HepG2 (cell line): ENCODE results near the gene MRPS2. TPM values are rescaled to one million over a fixed set of nuclear protein-coding genes. Genes with fewer than 3 reads are reported as not detected.
"Not testable (repeated sequence)": the region's sequence is repeated elsewhere in the genome, so short reads cannot be mapped to it uniquely, and the experiment has no call there.

ENCODE experiments used
- ATAC-seq: fragments of 200-7000 bp; cut with Tn5 transposase; 3 replicates; pipeline ENCODE4 v1.9.1; 2020; ENCODE audit warnings: mild to moderate bottlenecking, moderate library complexity
- BruUV-seq: library from RNA; stranded (reverse); fragments of 400-500 nt; replicated peaks from 2 replicates; lab custom pipeline; 2021; lab: Mats Ljungman, UMichigan
- CTCF ChIA-PET: fragments of 300-600 bp; formaldehyde crosslinking; extraction: SDS; loops from one replicate; lab custom pipeline; 2021; ENCODE audit warnings: low total read pairs, inconsistent platforms, low intra/inter-chr PET ratio; lab: Yijun Ruan, JAX
- POLR2A ChIA-PET: fragments of 350-600 bp; sonication (Branson Sonifier 250); formaldehyde crosslinking; loops from one replicate; lab custom pipeline; 2020; ENCODE audit warnings: antibody characterized with exemption, inconsistent platforms; lab: Yijun Ruan, JAX
- DNase-seq: peaks from one replicate; pipeline ENCODE4 v3.0.0-alpha.2; 2015; ENCODE audit warnings: low spot score
- FAIRE-seq: peaks from 3 replicates; lab custom pipeline; 2011; peaks lifted over from hg19 to GRCh38; lab: Jason Lieb, UNC
- H2AFZ ChIP-seq: one replicate; pipeline ENCODE4 v1.6.1; 2011; ENCODE audit warnings: low read length, inconsistent platforms
- H3K27ac ChIP-seq: fragments of 300-600 bp; 3 replicates; pipeline ENCODE4 v1.8.0; 2011; ENCODE audit warnings: mixed run types, mild to moderate bottlenecking, mixed read lengths, low read length, inconsistent platforms; ENCODE audit not compliant: insufficient read depth; ENCODE audit errors: extremely low read length
- H3K27me3 ChIP-seq, 2 experiments: fragments of 200-600 bp in 1 of 2; 2 replicates in 1 of 2; 3 replicates in 1 of 2; pipeline versions ENCODE4 v1.6.0 to v1.8.0; 2011; ENCODE audit warnings: low read length in 2 of 2, mild to moderate bottlenecking in 2 of 2, moderate library complexity in 2 of 2, inconsistent platforms in 1 of 2; ENCODE audit not compliant: insufficient read depth in 2 of 2, control insufficient read depth in 1 of 2
- H3K36me3 ChIP-seq, 2 experiments: fragments of 200-600 bp in 1 of 2; replicated peaks in 1 of 2; 2 replicates in 1 of 2; 3 replicates in 1 of 2; pipeline versions ENCODE4 v1.5.1 to v1.8.0; 2011; ENCODE audit warnings: low read length in 2 of 2, inconsistent platforms in 1 of 2; ENCODE audit not compliant: insufficient read depth in 2 of 2, control insufficient read depth in 1 of 2
- H3K4me1 ChIP-seq: 2 replicates; pipeline ENCODE4 v1.5.1; 2012; ENCODE audit warnings: low read length, inconsistent platforms; ENCODE audit not compliant: insufficient read depth
- H3K4me2 ChIP-seq: 2 replicates; pipeline ENCODE4 v1.6.0; 2011; ENCODE audit warnings: low read depth, low read length, inconsistent platforms
- H3K4me3 ChIP-seq, 3 experiments: fragments of 200-600 bp in 1 of 3; sonication (generic), shearing (Covaris generic) in 1 of 3; replicated peaks in 1 of 3; 2 replicates each; pipeline ENCODE4 v1.5.1; 2011 to 2016; ENCODE audit warnings: low read length in 3 of 3, inconsistent platforms in 2 of 3, low read depth in 2 of 3, mild to moderate bottlenecking in 2 of 3, control low read depth in 1 of 3, mixed read lengths in 1 of 3; ENCODE audit not compliant: insufficient read depth in 1 of 3
- H3K79me2 ChIP-seq: one replicate; pipeline ENCODE4 v1.6.1; 2011; ENCODE audit warnings: low read length, inconsistent platforms; ENCODE audit not compliant: insufficient read depth
- H3K9ac ChIP-seq: 2 replicates; pipeline ENCODE4 v1.6.0; 2011; ENCODE audit warnings: mild to moderate bottlenecking, low read depth, low read length, inconsistent platforms; ENCODE audit not compliant: insufficient read depth
- H3K9me3 ChIP-seq: 2 replicates; pipeline ENCODE4 v1.5.1; 2012; ENCODE audit warnings: mild to moderate bottlenecking, low read length
- H4K20me1 ChIP-seq: 2 replicates; pipeline ENCODE4 v1.6.0; 2011; ENCODE audit warnings: inconsistent platforms, mild to moderate bottlenecking, low read length, moderate library complexity; ENCODE audit not compliant: insufficient read depth
- CEBPB ChIP-seq: IDR thresholded peaks from 2 replicates; pipeline ENCODE4 v1.6.1; 2011; ENCODE audit warnings: low read depth, low read length, improper control_type of control experiment, borderline replicate concordance
- CEBPG ChIP-seq: IDR thresholded peaks from 2 replicates; pipeline ENCODE4 v1.6.1; 2016
- HOXA3 ChIP-seq: sonication (generic); formaldehyde crosslinking; IDR thresholded peaks from 2 replicates; pipeline ENCODE4 v1.5.0; 2020; ENCODE audit warnings: missing genetic modification reagents
- PRPF4 ChIP-seq: fragments of 200-400 bp; formaldehyde crosslinking; IDR thresholded peaks from 2 replicates; pipeline ENCODE4 v1.6.1; 2016; ENCODE audit warnings: low read length, low read depth; ENCODE audit not compliant: poor library complexity, severe bottlenecking
- RFX5 ChIP-seq: IDR thresholded peaks from 2 replicates; pipeline ENCODE4 v1.6.1; 2011; ENCODE audit warnings: low read depth, low read length, improper control_type of control experiment
- ZNF281 ChIP-seq: sonication (generic); formaldehyde crosslinking; IDR thresholded peaks from 2 replicates; pipeline ENCODE4 v1.4.0; 2020; ENCODE audit warnings: missing genetic modification reagents, borderline replicate concordance
- ZNF687 ChIP-seq: sonication (generic); formaldehyde crosslinking; IDR thresholded peaks from 2 replicates; pipeline ENCODE4 v1.5.1; 2020; ENCODE audit warnings: mild to moderate bottlenecking, missing genetic modification reagents, moderate library complexity
- ZNF768 ChIP-seq: sonication (generic); formaldehyde crosslinking; IDR thresholded peaks from 2 replicates; pipeline ENCODE4 v1.4.0; 2020; ENCODE audit warnings: missing genetic modification reagents
- WGBS: methylation state at CpG from one replicate; pipeline ENCODE4 v1.1.6; 2017; ENCODE audit warnings: low lambda C conversion rate; 5-methylcytosine and 5-hydroxymethylcytosine counted together
- in situ Hi-C: cut with HindIII; loops from 2 replicates; pipeline ENCODE4 v1.10.0; 2017; ENCODE audit warnings: low pct_unique_long_range_greater_than_20kb; ENCODE audit not compliant: extremely low pct_ligation_motif_present
- intact Hi-C: fragments of 100-400 bp; cut with micrococcal nuclease; formaldehyde crosslinking; loops from one replicate; pipeline ENCODE4 v1.10.0; 2022; ENCODE audit not compliant: unreplicated experiment
- polyA plus RNA-seq, 8 experiments: library from polyadenylated mRNA; depleted of rRNA in 3 of 8; stranded (reverse) in 7 of 8; unstranded in 1 of 8; fragments of >200 nt; fragmentation: Illumina TruSeq in 4 of 8; extraction: Trizol in 4 of 8; gene quantifications; 2 replicates each; pipeline versions ENCODE4 v1.2.1 to v1.2.3, GENCODE V29; 2011 to 2016; ENCODE audit warnings: low read depth in 4 of 8, missing spikeins in 1 of 8, mixed read lengths in 1 of 8; ENCODE audit not compliant: insufficient read depth in 1 of 8
- total RNA-seq, 5 experiments: library from RNA; depleted of rRNA; stranded (reverse); fragments of >200 nt; fragmentation: Illumina TruSeq; extraction: Trizol; gene quantifications; 2 replicates each; pipeline ENCODE4 v1.2.3, GENCODE V29; 2016; ENCODE audit warnings: low read depth in 1 of 5

Gene MRPS2
- total and polyA plus RNA-seq, 2 of the 13 experiments (the other 11 are each of a cell fraction or from before 2014, with no cell fraction given) = 44.4 to 86.7 TPM

GRCh38 chr9:135526730-135527571 lies 26.5 kb downstream of the MRPS2 start:
- H3K27me3 ChIP-seq = peaks cover 6 to 53% of the 10 kb centered on the region in 2 experiments
- intact Hi-C loops (no loop called here), in situ Hi-C loops (no loop called here)
- H3K9ac ChIP-seq = no peak overlapping the region
- no peaks in the 10 kb centered on the region for H3K36me3 ChIP-seq
- no peaks in the 10 kb centered on the region for H3K79me2 ChIP-seq
- 28% methylated on average over 5 of the region's 30 CpGs for WGBS
- peak overlapping the region; percentile 42; the same call in 1 of the 2 replicates for H3K4me2 ChIP-seq
- DNase-seq (peak; percentile 54), ATAC-seq (peak; percentile 86), FAIRE-seq (no peak)
- H3K27ac ChIP-seq = no peak overlapping the region
- TF ChIP-seq PRPF4 = no peak
- 0 out of 2 replicates have a peak, but pooled peaks have one; percentile 44 for TF ChIP-seq RFX5
- peak; percentile 34; the same call in 1 of the 2 replicates for TF ChIP-seq ZNF281 (CRISPR knock-in tag)
- no peak for TF ChIP-seq HOXA3 (CRISPR knock-in tag)
- TF ChIP-seq ZNF687 (CRISPR knock-in tag) = peak; percentile 17; the same call in 1 of the 2 replicates
- TF ChIP-seq CEBPB = peak; percentile 83
- peak; percentile 62; the same call in 1 of the 2 replicates for TF ChIP-seq ZNF768 (CRISPR knock-in tag)
- peak; percentile 71 for TF ChIP-seq CEBPG (CRISPR knock-in tag)
- no peak overlapping the region for H2AFZ ChIP-seq
- no peaks in the 10 kb centered on the region for H4K20me1 ChIP-seq
- H3K9me3 ChIP-seq = no peaks in the 10 kb centered on the region
- H3K4me3 ChIP-seq = peak overlapping the region in 1 of 3 experiments; percentile 15; a peak in 1 of 6 replicates
- ChIA-PET POLR2A (interaction anchor here (0.7 kb wide), 1 partner anchor 25 kb away, joined by 3 read pairs; no protein-coding TSS in a partner anchor), CTCF (no interaction called here)
- peaks cover 9% of the 10 kb centered on the region for H3K4me1 ChIP-seq
- BruUV-seq = no TSS peak

- peaks cover under 1 to 41% of the 10 kb centered on the region in 2 experiments for H3K27me3 ChIP-seq
- CTCF ChIA-PET, in situ Hi-C loops, H3K4me3 ChIP-seq, H3K9me3 ChIP-seq, H3K9ac ChIP-seq, H3K79me2 ChIP-seq, DNase-seq, FAIRE-seq, H3K4me1 ChIP-seq, ATAC-seq, H2AFZ ChIP-seq, intact Hi-C loops, H3K36me3 ChIP-seq, BruUV-seq, H3K4me2 ChIP-seq, POLR2A ChIA-PET, H4K20me1 ChIP-seq, H3K27ac ChIP-seq: not testable (repeated sequence)
- 45% methylated on average over 10 of the region's 10 CpGs for WGBS
Measured at GRCh38 chr9:135528842-135529435, 28.5 kb downstream of the MRPS2 start.
